ENCODE measurements around the gene ALOX5. TPM values are rescaled to one million over a fixed set of nuclear protein-coding genes. Genes with fewer than 3 reads are reported as not detected.
"Not testable (repeated sequence)": the region's sequence is repeated elsewhere in the genome, so short reads cannot be mapped to it uniquely, and the experiment has no call there.

ALOX5 gene
- 4.1 TPM for total RNA-seq

DNA sequence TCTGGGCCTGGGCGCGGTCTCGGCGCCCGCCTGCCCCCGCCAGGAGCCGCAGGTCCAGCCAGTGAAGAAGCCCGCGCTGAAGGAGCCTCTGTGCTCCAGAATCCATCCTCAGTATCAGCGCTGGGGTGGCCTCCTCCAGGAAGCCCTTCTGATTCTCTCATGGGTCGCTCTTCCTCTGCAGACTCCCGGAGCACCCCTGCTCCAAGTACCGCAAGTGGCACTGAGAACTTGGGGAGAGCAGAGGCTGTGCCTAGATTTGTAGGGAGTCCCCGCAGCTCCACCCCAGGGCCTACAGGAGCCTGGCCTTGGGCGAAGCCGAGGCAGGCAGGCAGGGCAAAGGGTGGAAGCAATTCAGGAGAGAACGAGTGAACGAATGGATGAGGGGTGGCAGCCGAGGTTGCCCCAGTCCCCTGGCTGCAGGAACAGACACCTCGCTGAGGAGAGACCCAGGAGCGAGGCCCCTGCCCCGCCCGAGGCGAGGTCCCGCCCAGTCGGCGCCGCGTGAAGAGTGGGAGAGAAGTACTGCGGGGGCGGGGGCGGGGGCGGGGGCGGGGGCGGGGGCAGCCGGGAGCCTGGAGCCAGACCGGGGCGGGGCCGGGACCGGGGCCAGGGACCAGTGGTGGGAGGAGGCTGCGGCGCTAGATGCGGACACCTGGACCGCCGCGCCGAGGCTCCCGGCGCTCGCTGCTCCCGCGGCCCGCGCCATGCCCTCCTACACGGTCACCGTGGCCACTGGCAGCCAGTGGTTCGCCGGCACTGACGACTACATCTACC lies at the start of gene ALOX5:
ALOX5 (plus strand) TSS at position 641 of the 774 bp plus-strand sequence; CDS start at position 705, 64 bp downstream.
- peak; percentile 61 for ATAC-seq

DNA sequence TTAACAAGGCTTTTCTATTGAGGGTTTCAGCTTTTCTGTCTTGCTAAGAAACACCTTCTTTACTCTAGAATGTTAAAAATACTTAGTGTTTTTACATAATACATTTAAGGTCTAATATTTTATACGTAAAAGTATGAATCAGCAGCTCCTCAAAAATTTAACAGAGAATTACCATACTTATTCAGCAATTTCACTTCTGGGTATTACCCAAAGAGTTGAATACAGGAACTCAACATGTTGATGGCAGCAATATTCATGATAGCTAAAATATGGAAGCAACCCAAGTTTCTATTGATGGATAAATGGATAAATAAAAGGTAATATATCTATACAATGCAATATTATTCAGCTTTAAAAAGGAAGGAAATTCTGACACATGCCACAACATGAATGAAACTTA lies 48.9 kb upstream of the ALOX5 start:
- ATAC-seq: no peak

DNA sequence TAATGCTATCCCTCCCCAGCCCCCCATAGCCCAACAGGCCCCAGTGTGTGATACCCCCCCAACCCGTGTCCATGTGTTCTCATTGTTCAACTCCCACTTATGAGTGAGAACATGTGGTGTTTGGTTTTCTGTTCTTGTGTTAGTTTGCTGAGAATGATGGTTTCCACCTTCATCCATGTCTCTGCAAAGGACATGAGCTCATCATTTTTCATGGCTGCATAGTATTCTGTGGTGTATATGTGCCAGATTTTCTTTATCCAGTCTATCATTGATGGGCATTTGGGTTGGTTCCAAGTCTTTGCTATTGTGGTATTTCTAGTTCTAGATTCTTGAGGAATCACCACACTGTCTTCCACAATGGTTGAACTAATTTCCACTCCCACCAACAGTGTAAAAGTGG lies 47.2 kb upstream of the ALOX5 start:
- ATAC-seq: not testable (repeated sequence)

DNA sequence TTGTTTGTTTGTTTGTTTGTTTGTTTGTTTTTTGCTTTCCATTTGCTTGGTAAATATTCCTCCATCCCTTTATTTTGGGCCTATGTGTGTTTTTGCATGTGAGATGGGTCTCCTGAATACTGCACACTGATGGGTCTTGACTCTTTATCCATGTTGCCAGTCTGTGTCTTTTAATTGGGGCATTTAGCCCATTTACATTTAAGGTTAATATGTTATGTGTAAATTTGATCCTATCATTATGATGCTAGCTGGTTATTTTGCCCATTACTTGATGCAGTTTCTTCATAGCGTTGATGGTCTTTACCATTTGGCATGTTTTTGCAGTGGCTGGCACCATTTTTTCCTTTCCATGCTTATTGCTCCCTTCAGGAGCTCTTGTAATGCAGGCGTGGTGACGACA lies 42.2 kb upstream of the ALOX5 start:
- ATAC-seq: not testable (repeated sequence)

DNA sequence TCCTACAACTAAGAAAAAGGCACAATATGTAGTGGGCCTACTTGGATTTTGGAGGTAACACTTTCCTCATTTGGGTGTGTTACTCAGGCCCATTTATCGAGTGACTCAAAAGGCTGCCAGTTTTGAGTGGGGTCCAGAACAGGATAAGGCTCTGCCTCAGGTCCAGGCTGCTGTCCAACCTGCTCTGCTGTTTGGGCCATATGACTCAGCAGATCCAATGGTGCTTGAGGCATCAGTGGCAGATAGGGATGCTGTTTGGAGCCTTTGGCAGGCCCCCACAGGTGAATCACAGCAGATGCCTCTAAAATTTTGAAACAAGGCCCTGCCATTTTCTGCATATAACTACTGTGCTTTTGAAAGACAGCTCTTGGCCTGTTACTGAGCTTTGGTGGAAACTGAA lies 34.1 kb upstream of the ALOX5 start:
- ATAC-seq: no peak

DNA sequence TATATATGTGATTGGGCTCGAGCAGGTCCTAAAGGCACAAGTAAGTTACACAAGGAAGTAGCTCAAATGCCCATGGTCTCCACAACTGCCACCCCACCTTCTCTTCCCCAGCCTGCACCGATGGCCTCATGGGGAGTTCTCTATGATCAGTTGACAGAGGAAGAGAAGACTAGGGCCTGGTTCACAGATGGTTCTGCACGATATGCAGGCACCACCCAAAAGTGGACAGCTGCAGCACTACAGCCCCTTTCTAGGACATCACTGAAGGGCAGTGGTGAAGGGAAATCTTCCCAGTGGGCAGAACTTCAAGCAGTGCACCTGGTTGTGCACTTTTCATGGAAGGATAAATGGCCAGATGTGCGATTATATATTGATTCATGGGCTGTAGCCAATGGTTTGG lies 33.6 kb upstream of the ALOX5 start:
- ATAC-seq: not testable (repeated sequence)

DNA sequence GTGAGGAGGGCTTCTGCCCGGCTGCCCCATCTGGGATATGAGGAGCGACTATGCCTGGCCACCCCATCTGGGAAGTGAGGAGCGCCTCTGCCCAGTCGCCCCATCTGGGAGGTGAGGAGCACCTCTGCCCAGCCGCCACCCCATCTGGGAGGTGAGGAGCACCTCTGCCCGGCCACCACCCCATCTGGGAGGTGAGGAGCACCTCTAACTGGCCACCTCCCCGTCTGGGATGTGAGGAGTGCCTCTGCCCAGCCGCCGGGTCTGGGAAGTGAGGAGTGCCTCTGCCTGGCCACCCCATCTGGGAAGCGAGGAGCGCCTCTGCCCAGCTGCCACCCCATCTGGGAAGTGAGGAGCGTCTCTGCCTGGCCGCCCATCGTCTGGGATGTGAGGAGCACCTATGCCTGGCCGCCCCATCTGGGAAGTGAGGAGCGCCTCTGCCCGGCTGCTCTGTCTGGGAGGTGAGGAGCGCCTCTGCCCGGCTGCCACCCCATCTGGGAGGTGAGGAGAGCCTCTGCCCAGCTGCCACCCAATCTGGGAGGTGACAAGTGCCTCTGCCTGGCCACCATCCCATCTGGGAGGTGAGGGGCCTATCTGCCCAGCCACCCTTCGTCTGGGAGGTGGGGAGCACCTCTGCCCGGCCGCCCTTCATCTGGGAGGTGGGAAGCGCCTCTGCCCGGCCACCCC lies 27.2 kb upstream of the ALOX5 start:
- not testable (repeated sequence) for ATAC-seq

DNA sequence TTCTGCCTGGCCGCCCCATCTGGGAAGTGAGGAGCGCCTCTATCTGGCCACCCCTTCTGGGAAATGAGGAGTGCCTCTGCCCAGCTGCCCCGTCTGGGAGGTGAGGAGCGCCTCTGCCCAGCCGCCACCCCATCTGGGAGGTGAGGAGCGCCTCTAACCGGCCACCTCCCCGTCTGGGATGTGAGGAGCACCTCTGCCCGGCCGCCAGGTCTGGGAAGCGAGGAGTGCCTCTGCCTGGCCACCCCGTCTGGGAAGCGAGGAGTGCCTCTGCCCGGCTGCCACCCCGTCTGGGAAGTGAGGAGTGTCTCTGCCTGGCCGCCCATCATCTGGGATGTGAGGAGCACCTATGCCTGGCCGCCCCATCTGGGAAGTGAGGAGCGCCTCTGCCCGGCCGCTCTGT lies 26.6 kb upstream of the ALOX5 start:
- not testable (repeated sequence) for ATAC-seq

DNA sequence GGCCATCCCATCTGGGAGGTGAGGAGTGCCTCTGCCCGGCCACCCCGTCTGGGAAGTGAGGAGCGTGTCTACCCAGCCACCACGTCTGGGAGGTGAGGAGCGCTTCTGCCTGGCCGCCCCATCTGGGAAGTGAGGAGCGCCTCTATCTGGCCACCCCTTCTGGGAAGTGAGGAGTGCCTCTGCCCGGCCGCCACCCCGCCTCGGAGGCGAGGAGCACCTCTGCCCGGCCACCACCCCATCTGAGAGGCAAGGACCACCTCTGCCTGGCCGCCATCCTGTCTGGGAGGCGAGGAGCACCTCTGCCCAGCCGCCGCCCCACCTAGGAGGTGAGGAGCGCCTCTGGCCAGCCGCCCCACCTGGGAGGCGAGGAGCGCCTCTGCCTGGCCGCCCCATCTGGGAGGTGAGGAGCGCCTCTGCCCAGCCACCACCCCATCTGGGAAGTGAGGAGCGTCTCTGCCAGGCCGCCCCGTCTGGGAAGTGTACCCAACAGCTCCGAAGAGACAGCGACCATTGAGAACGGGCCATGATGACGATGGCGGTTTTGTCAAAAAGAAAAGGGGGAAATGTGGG lies 25.7 kb upstream of the ALOX5 start:
- not testable (repeated sequence) for ATAC-seq

DNA sequence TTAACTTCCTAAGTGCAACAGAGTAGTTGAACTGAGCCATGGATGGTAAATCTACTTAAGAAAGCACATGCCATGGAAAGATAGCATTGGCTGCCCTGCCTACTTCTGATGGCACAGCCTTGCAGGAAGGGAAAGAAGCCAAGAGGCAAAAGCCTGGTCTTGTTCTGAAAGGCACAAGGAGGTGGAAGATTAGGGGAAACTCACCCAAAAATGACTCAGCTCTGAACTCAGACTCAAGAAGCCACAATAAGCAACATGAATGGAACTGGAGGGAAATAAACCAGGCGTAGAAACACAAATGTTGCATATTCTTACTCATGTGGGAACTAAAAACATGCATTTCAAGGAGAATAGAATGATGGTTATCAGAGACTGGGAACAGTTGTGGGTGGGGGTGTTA lies 20.8 kb upstream of the ALOX5 start:
- ATAC-seq: peak; percentile 89

DNA sequence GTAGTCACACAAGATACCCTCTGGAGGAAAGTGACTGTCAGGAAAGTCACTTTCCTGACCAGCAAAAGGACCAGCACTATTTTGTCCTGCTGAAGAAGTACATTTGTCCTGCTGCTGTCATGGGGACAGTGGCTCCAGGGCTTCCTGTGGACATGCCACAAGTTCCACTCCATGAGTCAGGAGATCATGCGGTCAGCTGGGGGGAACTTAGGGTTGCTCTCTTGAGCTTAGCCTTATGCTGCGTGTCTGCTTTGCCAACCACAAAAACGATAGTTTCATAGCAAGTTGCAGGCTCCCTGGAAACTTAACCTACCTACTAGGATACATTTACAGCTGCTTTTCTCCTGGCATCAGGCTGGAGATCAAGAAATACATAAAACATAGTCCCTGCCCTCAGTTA lies 19.8 kb upstream of the ALOX5 start:
- no peak for ATAC-seq

DNA sequence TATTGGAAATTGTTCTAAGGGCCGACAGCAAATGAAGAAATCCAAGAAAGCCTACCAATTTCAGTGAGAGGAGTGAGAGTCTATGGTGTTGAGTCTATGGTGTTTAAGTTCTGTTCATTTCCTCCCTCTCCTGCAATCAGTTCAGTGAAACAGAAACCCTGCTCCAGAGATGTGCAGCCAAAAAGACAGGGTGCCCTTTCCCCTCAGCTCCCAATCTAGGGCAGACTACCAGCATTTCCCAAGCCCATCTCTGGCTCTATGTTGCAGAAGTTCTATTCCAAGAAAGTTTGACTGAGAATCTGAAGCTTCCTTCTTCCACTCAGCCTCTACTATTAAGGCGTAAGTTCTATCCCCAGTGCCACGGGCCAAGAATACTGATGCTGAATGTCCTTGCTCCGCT lies 18.5 kb upstream of the ALOX5 start:
- ATAC-seq: no peak

DNA sequence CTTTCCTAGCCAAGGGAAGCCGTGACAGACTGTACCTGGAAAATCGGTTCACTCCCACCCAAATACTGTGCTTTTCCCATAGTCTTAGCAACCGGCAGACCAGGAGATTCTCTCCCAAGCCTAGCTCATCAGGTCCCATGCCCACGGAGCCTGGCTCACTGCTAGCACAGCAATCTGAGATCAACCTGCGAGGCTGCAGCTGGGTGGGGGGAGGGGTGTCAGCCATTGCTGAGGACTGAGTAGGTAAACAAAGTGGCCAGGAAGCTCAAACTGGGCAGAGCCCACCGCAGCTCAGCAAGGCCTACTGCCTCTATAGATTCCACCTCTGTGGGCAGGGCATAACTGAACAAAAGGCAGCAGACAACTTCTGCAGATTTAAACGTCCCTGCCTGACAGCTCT lies 15.1 kb upstream of the ALOX5 start:
- ATAC-seq: not testable (repeated sequence)

DNA sequence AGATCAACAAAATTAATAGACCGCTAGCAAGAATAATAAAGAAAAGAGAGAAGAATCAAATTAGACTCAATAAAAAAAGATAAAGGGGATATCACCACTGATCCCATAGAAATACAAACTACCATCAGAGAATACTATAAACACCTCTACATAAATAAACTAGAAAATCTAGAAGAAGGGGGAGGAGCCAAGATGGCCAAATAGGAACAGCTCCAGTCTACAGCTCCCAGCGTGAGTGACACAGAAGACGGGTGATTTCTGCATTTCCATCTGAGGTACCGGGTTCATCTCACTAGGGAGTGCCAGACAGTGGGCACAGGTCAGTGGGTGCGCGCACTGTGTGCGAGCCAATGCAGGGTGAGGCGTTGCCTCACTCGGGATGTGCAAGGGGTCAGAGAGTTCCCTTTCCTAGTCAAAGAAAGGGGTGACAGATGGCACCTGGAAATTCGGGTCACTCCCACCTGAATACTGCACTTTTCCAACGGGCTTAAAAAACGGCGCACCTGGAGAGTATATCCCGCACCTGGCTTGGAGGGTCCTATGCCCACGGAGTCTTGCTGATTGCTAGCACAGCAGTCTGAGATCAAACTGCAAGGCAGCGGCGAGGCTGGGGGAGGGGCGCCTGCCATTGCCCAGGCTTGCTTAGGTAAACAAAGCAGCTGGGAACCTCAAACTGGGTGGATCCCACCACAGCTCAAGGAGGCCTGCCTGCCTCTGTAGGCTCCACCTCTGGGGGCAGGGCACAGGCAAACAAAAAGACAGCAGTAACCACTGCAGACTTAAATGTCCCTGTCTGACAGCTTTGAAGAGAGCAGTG lies 11.8 kb upstream of the ALOX5 start:
- not testable (repeated sequence) for ATAC-seq

DNA sequence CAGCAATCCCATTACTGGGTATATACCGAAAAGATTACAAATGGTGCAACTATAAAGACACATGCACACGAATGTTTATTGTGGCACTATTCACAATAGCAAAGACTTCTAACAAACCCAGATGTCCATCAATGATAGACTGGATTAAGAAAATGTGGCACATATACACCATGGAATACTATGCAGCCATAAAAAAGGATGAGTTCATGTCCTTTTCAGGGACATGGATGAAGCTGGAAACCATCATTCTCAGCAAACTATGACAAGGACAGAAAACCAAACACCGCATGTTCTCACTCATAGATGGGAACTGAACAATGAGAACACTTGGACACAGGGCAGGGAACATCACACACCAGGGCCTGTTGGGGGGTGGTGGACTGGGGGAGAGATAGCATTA lies 6.4 kb upstream of the ALOX5 start:
- not testable (repeated sequence) for ATAC-seq

DNA sequence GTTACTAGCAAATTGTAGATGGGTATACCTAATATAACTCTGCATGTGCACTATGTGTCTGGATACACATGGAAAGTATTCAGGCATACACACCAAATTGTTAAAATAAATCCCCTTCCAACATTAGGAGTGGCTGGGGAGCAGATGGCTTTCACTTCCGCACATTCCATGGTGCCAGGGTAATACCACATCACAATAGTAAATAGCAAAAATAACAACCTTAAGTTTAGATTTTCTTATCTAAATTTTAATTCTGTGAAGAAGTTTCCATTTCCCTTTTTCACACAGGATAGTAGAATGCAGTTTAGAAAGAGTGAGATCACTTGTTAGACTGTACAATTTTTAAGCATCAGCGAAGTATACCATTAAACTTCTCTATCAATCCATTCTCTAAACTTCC lies 5.8 kb upstream of the ALOX5 start:
- ATAC-seq: no peak

DNA sequence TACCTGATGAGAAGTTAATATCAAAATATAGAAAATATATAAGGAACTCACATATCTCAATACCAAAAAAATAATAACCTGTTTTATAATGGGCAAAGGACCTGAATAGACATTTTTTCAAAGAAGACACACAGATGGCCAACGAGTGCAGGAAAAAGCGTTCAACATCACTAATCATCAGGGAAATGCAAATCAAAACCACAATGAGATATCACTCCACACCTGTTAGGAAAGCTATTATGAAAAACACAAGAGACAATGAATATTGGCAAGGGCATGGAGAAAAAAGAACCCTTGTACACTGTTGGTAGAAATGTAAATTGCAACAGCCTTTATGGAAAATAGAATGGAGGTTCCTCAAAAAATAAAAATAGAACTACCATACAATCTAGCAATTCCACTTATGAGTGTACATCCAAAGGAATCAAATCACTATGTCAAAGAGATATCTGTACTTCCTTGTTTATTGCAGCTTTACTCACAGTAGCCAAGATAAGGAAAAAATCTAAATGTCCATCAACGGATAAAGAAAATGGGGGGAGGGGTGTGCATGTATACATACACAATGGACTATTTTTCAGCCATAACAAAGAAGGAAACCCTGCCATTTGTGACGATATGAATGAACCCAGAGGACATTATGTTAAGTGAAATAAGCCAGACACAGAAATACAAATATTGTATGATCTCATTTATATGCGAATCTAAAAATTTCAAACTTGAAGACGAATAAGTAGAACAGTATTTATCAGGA lies 3.6 kb upstream of the ALOX5 start:
- no peak for ATAC-seq

DNA sequence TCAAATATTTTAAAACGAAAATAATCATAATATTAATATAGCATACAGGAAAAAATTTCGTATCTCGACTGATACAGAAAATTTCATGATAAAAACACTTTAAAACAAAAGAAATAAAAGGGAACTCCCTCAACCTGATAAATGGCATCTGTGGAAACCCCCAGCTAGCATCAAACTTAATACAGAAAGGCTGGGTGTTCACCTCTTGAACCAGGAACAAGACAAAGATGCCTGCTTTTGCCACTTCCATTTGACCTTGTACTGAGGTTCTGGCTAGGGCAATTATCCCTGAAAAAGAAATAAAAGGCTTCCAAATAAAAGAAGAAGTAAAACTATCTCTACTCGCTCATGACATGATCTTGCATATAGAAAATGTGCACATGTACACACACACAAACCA lies 2.5 kb upstream of the ALOX5 start:
- ATAC-seq: no peak

DNA sequence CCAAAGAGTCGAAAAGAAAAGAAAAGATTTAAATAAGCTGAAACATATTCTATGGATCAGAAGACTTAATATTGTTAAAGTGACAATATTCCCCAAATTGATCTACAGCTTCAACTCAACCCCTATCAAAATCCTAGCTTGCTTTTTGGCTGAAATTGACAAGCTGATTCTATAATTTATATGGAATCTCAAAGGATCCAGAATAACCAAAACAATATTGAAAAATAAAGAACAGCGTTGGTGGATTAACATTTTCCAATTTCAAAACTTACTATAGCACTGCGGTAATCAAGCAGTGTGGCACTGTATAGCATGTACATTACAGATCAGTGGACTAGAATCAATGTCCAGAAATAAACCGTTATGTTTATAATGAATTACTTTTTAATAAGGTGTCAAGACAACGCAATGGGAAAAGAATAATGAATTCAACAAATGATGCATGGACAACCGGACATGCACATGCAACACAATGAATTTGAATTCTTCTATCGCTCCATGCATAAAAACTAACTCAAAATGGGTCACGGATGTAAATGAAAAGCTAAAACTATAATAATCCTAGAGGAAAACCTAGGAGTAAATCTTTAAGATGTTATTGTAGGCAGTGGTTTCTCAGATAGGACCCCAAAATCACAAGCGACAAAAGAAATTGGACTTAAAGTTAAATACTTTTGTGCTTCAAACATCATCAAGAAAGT lies 1.6 kb upstream of the ALOX5 start:
- no peak for ATAC-seq

DNA sequence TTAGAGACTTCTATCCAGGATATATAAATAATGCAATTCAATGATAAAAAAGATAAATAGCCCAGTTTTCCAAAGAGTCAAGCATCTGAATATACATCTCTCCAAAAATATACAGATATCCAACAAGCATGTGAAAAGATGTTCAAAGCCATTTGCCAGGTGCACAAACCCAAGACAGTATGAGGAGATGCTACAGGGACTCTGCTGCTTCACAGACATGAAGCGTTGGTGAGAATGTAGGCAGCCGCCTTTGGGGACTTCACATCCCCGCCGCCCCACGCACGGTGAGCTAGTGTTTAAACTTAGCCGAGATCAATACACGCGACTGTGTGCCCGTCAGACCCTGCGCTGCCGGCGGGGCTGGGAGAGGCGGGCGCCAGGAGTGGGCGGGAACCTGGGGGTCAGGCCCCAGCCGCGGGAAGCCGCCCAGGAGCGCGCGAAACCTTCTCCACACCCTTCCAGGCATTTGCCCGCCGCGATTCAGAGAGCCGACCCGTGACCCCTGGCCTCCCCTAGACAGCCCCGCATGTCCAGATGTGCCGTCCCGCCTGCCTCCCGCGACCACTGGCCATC lies 927 bp upstream of the ALOX5 start:
- peak; percentile 27 for ATAC-seq

Measured in esophagus mucosa (tissue), 1 donor.